Right lobe of liver (tissue), 6 donors: ENCODE results near the gene S100A11. TPM values are rescaled to one million over a fixed set of nuclear protein-coding genes. Genes with fewer than 3 reads are reported as not detected.

Experiments used
- ATAC-seq, 4 donors: fragments of 200-7000 bp; cut with Tn5 transposase; one replicate each; pipeline ENCODE4 v1.9.1; 2020; ENCODE audit warnings: mild to moderate bottlenecking in 4 of 4, moderate library complexity in 4 of 4
- DNase-seq, 3 donors: peaks; one replicate each; pipeline ENCODE4 v3.0.0-alpha.2; 2020
- H3K27ac ChIP-seq, 3 donors: fragments of 200-600 bp; one replicate each; pipeline ENCODE4 v1.8.0; 2022
- H3K27me3 ChIP-seq, 2 donors: fragments of 200-600 bp; one replicate each; pipeline ENCODE4 v1.8.0; 2022
- H3K36me3 ChIP-seq, 4 donors: fragments of 200-600 bp; sonication (generic) in 1 of 4; one replicate each; pipeline versions ENCODE4 v1.5.1 to v1.8.0; 2017 to 2022; ENCODE audit warnings: control low read depth in 1 of 4
- H3K4me1 ChIP-seq, 4 donors: fragments of 200-600 bp; sonication (generic) in 1 of 4; one replicate each; pipeline versions ENCODE4 v1.5.1 to v1.8.0; 2017 to 2022; ENCODE audit warnings: control low read depth in 1 of 4
- H3K4me3 ChIP-seq, 3 donors: fragments of 200-600 bp; one replicate each; pipeline ENCODE4 v1.8.0; 2022
- H3K9me3 ChIP-seq, 4 donors: fragments of 200-600 bp; sonication (generic) in 1 of 4; one replicate each; pipeline versions ENCODE4 v1.5.1 to v1.8.0; 2017 to 2022; ENCODE audit warnings: control low read depth in 1 of 4
- POLR2A ChIP-seq: fragments of 450-650 bp; IDR thresholded peaks from one replicate; pipeline ENCODE4 v1.6.1; 2017; ENCODE audit warnings: antibody characterized with exemption, mild to moderate bottlenecking
- WGBS: methylation state at CpG from one replicate; pipeline ENCODE4 v1.1.6; 2018; ENCODE audit warnings: low coverage, low lambda C conversion rate; ENCODE audit not compliant: insufficient coverage; ENCODE audit errors: missing lambda C conversion rate; 5-methylcytosine and 5-hydroxymethylcytosine counted together
- intact Hi-C, 2 donors: fragments of 100-400 bp; cut with DNase I; formaldehyde crosslinking; loops; one replicate each; pipeline versions ENCODE4 v1.11.2 to v1.14.1; 2022
- total RNA-seq, 6 experiments: library from RNA; depleted of rRNA in 2 of 6; stranded (reverse); fragments of >200 nt in 2 of 6; fragmentation: NEBNext Ultra II Directional in 3 of 6; extraction: Animal tissue kit (Norgen Biotek cat#: 25700) in 3 of 6; gene quantifications; one replicate each; pipeline versions ENCODE4 v1.1.0 to v1.2.4, GENCODE V29; 2016 to 2023
- TF ChIP-seq, protein P1 (sequence below), 4 donors: fragments of 200-600 bp in 3 of 4; fragments of 450-650 bp in 1 of 4; IDR thresholded peaks; one replicate each; pipeline versions ENCODE4 v1.5.1 to v1.8.0; 2016 to 2022; ENCODE audit warnings: antibody characterized with exemption in 4 of 4, mild to moderate bottlenecking in 2 of 4
- donor health status: DM: no; HTN: yes; CAD: no.
- donor health status: DM: no; HTN: no; CAD: no.
- donor health status: DM: no; HTN: no; CAD: no.
- donor health status: DM: no; HTN: yes; CAD: no.
- donor health status: DM: no; HTN: yes; CAD: no.

Gene S100A11
- total RNA-seq, 6 experiments from 2014 or later: 11.0 to 68.5 (median 25.3) TPM

DNA sequence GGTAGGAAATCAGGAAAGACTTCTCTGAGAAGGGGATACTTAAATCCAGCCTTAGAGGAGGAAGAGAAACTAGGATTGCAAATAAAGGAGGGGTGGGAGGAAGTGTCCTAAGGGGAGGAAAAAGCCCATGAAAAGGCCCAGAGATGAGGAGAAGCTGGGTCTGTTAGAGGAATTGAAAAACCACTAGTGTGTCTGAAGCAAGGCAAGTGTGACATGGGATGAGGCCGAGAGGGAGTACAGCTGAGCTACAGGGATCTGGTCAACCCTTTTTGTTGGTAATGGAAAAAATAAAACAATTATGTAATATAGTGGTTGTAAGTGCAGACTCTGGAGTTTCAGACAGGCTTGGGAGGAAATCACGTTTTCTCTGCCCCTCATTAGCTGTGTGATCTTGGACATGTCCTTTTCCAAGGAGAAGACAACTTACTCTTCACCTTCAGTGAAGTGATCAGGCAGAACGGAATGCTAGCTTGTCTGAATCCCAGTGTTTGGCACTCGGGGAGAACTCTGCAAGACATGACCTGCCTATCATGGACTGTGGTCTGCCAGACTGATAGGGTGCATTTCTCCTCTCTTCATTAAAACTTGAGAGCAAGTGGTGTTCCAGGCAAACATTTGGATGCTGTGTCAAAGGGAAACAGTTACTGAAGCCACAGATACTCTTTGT lies 35.7 kb downstream of the S100A11 start:
- H3K27ac ChIP-seq: no peak overlapping the region
- 54% methylated on average over 4 of the region's 4 CpGs for WGBS

DNA sequence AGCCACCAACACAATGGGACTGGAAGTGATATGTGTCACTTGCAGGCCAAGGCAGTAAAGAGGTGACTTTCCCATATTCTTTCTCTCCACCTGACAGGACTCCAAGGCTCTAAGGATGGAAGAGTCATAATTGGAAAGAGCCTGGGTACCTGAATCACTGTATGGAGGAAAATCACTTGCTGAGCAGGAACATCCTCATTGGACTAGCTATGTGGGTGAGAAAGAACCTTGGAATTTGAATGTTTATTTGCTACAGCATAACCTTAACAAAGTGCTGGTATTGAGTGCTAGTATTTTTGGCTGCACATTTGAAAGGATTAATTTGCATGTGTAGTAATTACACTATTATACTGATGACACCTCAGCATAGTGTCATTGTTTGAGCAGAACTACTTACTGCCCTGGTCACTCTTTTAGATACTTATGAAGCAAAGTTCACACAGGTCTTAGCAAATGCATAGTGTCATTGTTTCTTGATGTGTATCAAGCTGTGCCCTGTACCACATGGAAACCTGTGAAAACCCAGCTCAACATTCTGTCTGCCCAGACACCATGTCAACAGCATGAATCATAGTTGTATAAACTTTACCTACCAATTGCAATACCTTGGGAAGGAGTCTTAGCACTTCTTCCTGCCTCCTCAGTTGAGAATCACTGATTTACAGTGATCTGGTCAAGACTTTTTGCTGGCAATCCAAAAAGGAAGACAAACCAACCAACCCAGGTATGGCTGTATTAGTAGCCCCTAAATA lies 38.0 kb downstream of the S100A11 start:
- Histone ChIP-seq H3K9me3 (peaks cover 0 to 3% (median 0%) of the 10 kb centered on the region in 4 donors), H3K4me3 (no peak overlapping the region), H3K27me3 (no peaks in the 10 kb centered on the region), H3K4me1 (peaks cover 0 to 4% (median 0%) of the 10 kb centered on the region in 4 donors), H3K36me3 (no peaks in the 10 kb centered on the region), H3K27ac (no peak overlapping the region)
- DNase-seq: no peak
- intact Hi-C loops: loop anchor here in 1 of 2 donors (10.0 kb wide), 1 partner anchor 64 kb away; no protein-coding TSS in a partner anchor
- no peak for ATAC-seq
- TF ChIP-seq, protein P1, sequence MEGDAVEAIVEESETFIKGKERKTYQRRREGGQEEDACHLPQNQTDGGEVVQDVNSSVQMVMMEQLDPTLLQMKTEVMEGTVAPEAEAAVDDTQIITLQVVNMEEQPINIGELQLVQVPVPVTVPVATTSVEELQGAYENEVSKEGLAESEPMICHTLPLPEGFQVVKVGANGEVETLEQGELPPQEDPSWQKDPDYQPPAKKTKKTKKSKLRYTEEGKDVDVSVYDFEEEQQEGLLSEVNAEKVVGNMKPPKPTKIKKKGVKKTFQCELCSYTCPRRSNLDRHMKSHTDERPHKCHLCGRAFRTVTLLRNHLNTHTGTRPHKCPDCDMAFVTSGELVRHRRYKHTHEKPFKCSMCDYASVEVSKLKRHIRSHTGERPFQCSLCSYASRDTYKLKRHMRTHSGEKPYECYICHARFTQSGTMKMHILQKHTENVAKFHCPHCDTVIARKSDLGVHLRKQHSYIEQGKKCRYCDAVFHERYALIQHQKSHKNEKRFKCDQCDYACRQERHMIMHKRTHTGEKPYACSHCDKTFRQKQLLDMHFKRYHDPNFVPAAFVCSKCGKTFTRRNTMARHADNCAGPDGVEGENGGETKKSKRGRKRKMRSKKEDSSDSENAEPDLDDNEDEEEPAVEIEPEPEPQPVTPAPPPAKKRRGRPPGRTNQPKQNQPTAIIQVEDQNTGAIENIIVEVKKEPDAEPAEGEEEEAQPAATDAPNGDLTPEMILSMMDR (IDR thresholded peaks at IDR 0.05): no peak
- TF ChIP-seq POLR2A: no peak

More for the DNA sequence above, 35.7 kb downstream of the S100A11 start:
- H3K4me1 ChIP-seq: no peaks in the 10 kb centered on the region
- H3K9me3 ChIP-seq: peaks cover 0 to 3% (median 0%) of the 10 kb centered on the region in 4 donors
- no peaks in the 10 kb centered on the region for H3K36me3 ChIP-seq
- TF ChIP-seq, protein P1 (IDR thresholded peaks at IDR 0.05): no peak
- no peak for TF ChIP-seq POLR2A
- intact Hi-C loops: loop anchor here in 1 of 2 donors (5.0 kb wide), 1 partner anchor 34 kb away; no protein-coding TSS in a partner anchor
- ATAC-seq (peak; percentile 18 to 55 (median 38)), DNase-seq (no peak)
- no peaks in the 10 kb centered on the region for H3K27me3 ChIP-seq
- no peak overlapping the region for H3K4me3 ChIP-seq

DNA sequence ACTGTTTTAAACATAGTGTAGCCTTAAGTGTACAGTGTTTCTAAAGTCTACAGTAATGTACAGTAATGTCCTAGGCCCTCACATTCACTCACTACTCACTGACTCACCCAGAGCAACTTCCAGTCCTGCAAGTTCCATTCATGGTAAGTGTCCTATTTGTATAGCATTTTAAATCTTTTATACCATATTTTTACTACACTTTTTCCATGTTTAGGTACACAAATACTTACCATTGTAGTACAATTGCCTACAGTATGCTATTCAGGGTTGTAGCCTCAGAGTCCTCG lies 39.6 kb downstream of the S100A11 start:
- H3K36me3 ChIP-seq: no peaks in the 10 kb centered on the region
- H3K9me3 ChIP-seq: peaks cover 0 to 3% (median 0%) of the 10 kb centered on the region in 4 donors
- no peak for TF ChIP-seq POLR2A
- TF ChIP-seq, protein P1 (IDR thresholded peaks at IDR 0.05): no peak
- H3K27me3 ChIP-seq: no peaks in the 10 kb centered on the region
- WGBS: 86% methylated on average over 1 of the region's 1 CpG
- DNase-seq (no peak), ATAC-seq (no peak)
- peaks cover 0 to 10% (median 2%) of the 10 kb centered on the region in 4 donors for H3K4me1 ChIP-seq
- H3K4me3 ChIP-seq: no peak overlapping the region
- intact Hi-C loops: loop anchor here in 1 of 2 donors (10.0 kb wide), 1 partner anchor 62 kb away; no protein-coding TSS in a partner anchor
- H3K27ac ChIP-seq: no peak overlapping the region

DNA sequence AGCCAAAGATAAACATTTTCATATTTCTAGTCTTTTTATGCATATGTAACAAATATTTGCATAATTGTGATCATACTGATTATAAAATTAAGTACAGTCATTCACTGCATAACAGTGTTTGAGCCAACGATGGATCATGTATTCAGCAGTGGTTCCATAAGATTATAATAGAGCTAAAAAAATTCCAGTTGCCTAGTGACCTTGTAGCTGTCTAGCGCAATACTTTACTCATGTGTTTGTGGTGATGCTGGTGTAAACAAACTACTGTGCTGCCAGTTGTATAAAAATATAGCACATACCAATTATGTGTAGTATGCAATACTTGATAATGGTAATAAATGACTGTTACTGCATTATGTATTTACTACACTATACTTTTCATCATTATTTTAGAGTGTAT lies 41.0 kb downstream of the S100A11 start:
- H3K9me3 ChIP-seq: no peaks in the 10 kb centered on the region
- TF ChIP-seq, protein P1 (IDR thresholded peaks at IDR 0.05): no peak
- no peak for TF ChIP-seq POLR2A
- no peaks in the 10 kb centered on the region for H3K27me3 ChIP-seq
- DNase-seq: no peak
- no peaks in the 10 kb centered on the region for H3K36me3 ChIP-seq
- no peak overlapping the region for H3K27ac ChIP-seq
- intact Hi-C loops: loop anchor here in 1 of 2 donors (10.0 kb wide), 1 partner anchor 61 kb away; no protein-coding TSS in a partner anchor
- no peak overlapping the region for H3K4me3 ChIP-seq
- H3K4me1 ChIP-seq: peaks cover 0 to 25% (median 10%) of the 10 kb centered on the region in 4 donors
- 81% methylated on average over 2 of the region's 2 CpGs for WGBS
- ATAC-seq: no peak
